ENCODE results near the gene NONO.
"Not testable (repeated sequence)": the region's sequence is repeated elsewhere in the genome, so short reads cannot be mapped to it uniquely, and the experiment has no call there.

The NONO gene

DNA sequence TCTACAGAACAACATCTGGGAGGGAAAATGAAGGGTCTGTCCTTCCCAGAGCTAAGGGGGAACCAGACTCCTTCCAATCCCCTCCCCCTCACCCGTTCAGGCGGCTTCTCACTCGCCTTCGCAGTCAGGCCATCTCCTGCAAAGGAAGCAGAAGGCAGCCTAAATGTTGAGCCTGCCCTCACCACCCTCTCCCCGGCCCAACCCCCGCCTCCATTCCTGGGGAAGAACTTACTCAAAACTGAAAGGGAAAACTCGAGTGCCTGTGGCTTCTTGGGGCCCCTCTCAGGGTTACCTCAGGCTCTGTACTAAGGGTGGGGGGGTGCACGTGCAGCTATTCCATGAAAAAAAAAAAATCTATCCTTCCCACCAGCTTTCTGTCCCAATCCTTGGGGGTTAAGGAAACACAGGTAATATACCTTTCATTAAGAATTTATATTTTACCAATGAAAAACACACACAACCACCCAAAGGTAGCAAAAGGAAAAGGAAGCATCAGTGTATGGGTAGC lies 31.9 kb upstream of the NONO start:
- no peak for TF ChIP-seq FOXP2 (optimal IDR thresholded peaks at IDR 0.05; ENCODE audit: control extremely low read depth, extremely low read length, insufficient read depth)
- no peak for TF ChIP-seq POLR2AphosphoS5 (IDR thresholded peaks at IDR 0.05; ENCODE audit: borderline replicate concordance, low read depth, low read length)
- TF ChIP-seq EZH2 (IDR thresholded peaks at IDR 0.05) = no peak
- Histone ChIP-seq H3K9ac (ENCODE audit: insufficient read length) (peak overlapping the region; percentile 22), H3K9me3 (ENCODE audit: low read depth, low read length) (no peaks in the 10 kb centered on the region), H3K4me3 (peak overlapping the region; percentile 90), H3K36me3 (ENCODE audit: insufficient read depth, low read length) (peaks cover 40% of the 10 kb centered on the region), H3K27ac (peak overlapping the region; percentile 42; the same call in 1 of the 2 replicates)
- no peak for DNase-seq (ENCODE audit: low read depth, low spot score)

DNA sequence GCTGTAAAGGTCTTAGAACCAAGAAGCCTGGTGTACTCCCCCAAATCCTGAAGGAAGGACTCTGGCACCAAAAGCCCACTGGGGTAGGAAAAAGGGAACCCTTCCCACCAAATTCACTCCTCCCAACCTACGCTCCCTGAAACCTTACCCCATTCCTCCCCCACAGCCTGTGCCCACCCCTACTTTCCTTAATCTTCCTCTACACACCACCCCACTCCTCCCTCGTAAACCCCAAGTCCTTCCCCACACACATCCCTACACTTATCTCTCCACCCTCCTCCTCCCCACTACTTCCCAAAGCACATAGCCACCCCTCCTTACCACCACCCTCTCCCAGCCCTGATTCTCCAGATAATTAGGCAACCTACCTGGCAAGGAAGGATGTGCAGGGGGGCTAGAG lies 31.2 kb upstream of the NONO start:
- DNase-seq (ENCODE audit: low read depth, low spot score) = no peak
- Histone ChIP-seq H3K4me3 (peak overlapping the region; percentile 90), H3K9ac (ENCODE audit: insufficient read length) (peak overlapping the region; percentile 22), H3K27ac (peak overlapping the region; percentile 42; the same call in 1 of the 2 replicates), H3K36me3 (ENCODE audit: insufficient read depth, low read length) (peaks cover 33% of the 10 kb centered on the region), H3K9me3 (ENCODE audit: low read depth, low read length) (no peaks in the 10 kb centered on the region)
- TF ChIP-seq FOXP2 (optimal IDR thresholded peaks at IDR 0.05; ENCODE audit: control extremely low read depth, extremely low read length, insufficient read depth) (no peak), POLR2AphosphoS5 (IDR thresholded peaks at IDR 0.05; ENCODE audit: borderline replicate concordance, low read depth, low read length) (0 out of 2 replicates have a peak, but pooled peaks have one; percentile 17)

DNA sequence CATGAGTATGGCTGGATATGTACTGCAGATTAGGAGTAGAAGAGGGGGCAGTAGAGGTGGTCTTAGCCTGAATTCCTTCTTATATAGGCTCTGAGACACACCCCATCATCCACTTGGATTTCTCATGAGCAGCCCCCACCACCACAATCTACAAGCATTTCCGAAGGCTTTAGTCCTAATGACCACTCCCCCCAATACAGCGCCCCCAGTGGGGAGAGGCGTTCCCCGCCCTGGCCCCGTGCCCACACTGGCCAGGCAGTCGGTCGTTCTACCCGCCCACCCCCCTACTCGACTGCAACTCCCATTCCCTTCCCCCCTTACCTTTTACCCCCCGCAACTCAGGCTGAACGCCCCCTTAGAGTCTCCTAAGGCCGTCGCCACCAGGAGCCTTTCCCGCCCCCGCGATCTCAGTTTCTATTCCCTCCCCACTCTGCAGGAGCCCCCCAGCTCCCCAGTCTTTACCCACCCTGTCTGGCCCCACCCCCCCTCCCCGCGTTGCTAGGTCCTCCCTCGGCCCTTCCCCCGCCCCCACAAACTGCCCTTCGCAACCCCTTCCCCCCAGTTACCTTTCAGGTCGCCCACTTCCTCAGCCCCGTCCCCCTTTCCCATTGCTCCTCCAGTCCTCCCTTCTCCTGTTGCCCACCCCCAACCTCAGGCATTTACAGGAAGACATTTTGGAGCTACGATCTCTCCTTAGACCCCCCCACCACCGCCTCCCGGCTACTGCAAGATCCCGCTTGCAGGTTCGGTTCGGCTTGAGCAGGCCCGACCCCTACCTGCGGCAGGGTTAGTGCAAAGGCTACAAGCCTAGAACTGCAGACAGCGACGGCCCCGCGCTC lies 30.0 kb upstream of the NONO start:
- peak overlapping the region; percentile 64; the same call in 1 of the 2 replicates for H3K27ac ChIP-seq
- DNase-seq (ENCODE audit: low read depth, low spot score) = no peak

DNA sequence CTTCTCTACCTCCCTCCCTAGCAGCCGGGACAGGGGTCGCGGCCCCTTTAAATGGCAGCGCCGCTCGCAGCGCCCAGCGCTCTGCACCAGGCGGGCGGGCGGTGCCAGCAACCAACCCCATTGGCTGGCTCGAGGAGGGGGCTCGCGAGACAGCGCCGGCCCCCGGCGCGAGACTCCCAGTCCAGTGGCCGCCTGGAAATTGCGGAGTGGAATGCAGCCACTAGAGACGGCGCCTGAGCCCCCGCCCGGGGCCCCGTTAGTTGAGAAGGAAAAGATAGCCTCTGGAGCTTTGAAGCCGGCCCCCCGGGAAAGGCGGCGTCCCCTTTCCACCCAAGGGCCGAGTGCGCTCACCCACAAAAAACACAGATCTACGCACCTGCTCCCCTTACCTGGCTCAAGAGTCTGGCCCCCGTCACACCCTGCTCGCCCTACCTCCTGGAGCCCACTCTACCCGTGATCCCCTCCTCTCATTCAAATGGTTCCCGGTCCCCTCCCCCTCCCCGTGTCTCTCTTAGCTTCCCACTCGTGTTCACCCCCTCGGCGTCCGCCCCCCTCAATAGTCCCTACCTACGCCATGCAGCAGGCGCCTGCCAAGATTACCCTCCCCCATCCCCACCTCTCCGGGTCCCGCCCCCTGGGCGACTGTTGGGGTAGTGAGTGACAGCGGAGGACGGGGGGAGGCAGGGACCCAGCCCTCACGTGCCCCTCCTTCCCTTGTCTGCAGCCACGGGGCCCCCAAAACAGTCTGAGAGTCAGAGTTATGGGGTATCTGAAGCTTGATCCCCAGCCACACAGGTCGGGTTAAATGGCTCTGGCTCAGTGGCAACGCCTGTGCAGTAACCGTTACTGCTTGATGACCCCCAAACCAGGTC lies 29.1 kb upstream of the NONO start, which contains the start of gene ZMYM3:
Gene ZMYM3, minus strand, starts transcription at position 49 of the 872 bp plus-strand sequence. CDS start 885 bp downstream, outside the sequence.
- peak within 1 kb of the TSS; percentile 80 for H3K27ac ChIP-seq
- TF ChIP-seq EZH2 (IDR thresholded peaks at IDR 0.05) = no peak
- TF ChIP-seq POLR2AphosphoS5 (IDR thresholded peaks at IDR 0.05; ENCODE audit: borderline replicate concordance, low read depth, low read length) = peak; percentile 52

More for the DNA sequence above, 30.0 kb upstream of the NONO start:
- TF ChIP-seq POLR2AphosphoS5 (IDR thresholded peaks at IDR 0.05; ENCODE audit: borderline replicate concordance, low read depth, low read length) = no peak
- no peak for TF ChIP-seq EZH2 (IDR thresholded peaks at IDR 0.05)
- TF ChIP-seq FOXP2 (optimal IDR thresholded peaks at IDR 0.05; ENCODE audit: control extremely low read depth, extremely low read length, insufficient read depth) = no peak
- H3K4me3 ChIP-seq = peak overlapping the region; percentile 90
- H3K9me3 ChIP-seq (ENCODE audit: low read depth, low read length) = no peaks in the 10 kb centered on the region
- H3K36me3 ChIP-seq (ENCODE audit: insufficient read depth, low read length) = peaks cover 21% of the 10 kb centered on the region
- H3K9ac ChIP-seq (ENCODE audit: insufficient read length) = peak overlapping the region; percentile 86

DNA sequence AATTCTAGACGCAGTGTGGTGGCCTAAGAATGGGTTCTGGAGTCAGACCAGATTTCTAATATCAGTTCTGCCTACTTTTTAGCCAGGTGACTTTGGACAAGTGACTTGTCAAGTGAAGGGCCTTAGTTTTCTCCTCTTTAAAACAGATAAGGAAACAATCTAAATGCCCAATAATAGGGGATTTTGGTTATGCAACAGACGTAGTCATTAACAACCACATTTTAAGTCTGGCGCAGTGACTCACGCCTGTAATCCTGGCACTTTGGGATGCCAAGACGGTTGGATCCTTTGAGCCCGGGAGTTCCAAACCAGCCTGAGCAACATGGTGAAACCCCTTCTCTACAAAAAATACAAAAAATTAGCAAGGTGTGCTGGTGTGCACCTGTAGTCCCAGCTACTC lies 27.4 kb upstream of the NONO start:
- H3K36me3 ChIP-seq (ENCODE audit: insufficient read depth, low read length) = no peaks in the 10 kb centered on the region; the same call in 1 of the 2 replicates
- H3K4me3 ChIP-seq = no peak overlapping the region
- TF ChIP-seq EZH2 (IDR thresholded peaks at IDR 0.05) = no peak
- DNase-seq (ENCODE audit: low read depth, low spot score) = no peak
- H3K9me3 ChIP-seq (ENCODE audit: low read depth, low read length) = no peaks in the 10 kb centered on the region
- no peak overlapping the region for H3K27ac ChIP-seq
- H3K9ac ChIP-seq (ENCODE audit: insufficient read length) = no peak overlapping the region

More for the DNA sequence above, 29.1 kb upstream of the NONO start, which contains the start of gene ZMYM3:
- Histone ChIP-seq H3K4me3 (peak within 1 kb of the TSS; percentile 90), H3K9me3 (ENCODE audit: low read depth, low read length) (no peaks in the 10 kb centered on the region), H3K36me3 (ENCODE audit: insufficient read depth, low read length) (peaks cover 15% of the 10 kb centered on the region), H3K9ac (ENCODE audit: insufficient read length) (peak within 1 kb of the TSS; percentile 86)
- no peak for DNase-seq (ENCODE audit: low read depth, low spot score)

DNA sequence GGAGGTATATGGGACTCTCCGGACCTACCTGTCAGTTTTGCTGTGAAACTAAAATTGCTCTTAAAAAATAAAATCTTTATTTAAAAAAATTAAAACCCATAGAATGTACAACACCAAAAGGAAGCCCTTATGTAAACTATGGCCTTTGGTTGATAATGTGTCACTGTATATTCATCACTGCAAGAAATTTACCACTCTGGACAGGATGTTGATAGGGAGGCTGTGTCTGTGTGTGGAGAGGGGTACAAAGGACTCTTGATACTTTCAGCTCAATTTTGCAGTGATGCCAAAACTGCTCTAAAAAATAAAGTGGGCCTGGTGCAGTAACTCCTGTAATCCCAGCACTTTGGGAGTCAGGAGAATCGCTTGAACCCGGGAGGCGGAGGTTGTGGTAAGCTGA lies 26.6 kb upstream of the NONO start:
- no peak for TF ChIP-seq EZH2 (IDR thresholded peaks at IDR 0.05)
- TF ChIP-seq POLR2AphosphoS5 (IDR thresholded peaks at IDR 0.05; ENCODE audit: borderline replicate concordance, low read depth, low read length) = no peak
- TF ChIP-seq FOXP2 (optimal IDR thresholded peaks at IDR 0.05; ENCODE audit: control extremely low read depth, extremely low read length, insufficient read depth) = no peak
- Histone ChIP-seq H3K36me3 (ENCODE audit: insufficient read depth, low read length) (no peaks in the 10 kb centered on the region), H3K9ac (ENCODE audit: insufficient read length) (no peak overlapping the region), H3K9me3 (ENCODE audit: low read depth, low read length) (no peaks in the 10 kb centered on the region), H3K4me3 (no peak overlapping the region), H3K27ac (no peak overlapping the region)
- no peak for DNase-seq (ENCODE audit: low read depth, low spot score)

DNA sequence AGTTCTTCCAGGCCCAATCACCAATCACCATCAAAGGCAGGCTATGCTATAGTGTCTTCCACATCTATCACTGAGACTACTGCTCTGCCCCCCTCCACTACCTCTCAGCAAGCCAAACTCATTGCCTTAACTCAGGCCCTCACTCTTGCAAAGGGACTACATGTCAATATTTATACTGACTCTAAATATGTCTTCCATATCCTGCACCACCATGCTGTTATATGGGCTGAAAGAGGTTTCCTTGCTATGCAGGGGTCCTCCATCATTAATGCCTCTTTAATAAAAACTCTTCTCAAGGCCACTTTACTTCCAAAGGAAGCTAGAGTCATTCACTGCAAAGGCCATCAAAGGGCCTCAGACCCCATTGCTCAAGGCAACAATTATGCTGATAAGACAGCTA lies 14.8 kb upstream of the NONO start:
- not testable (repeated sequence) for H3K9ac ChIP-seq (ENCODE audit: insufficient read length); H3K9me3 ChIP-seq (ENCODE audit: low read depth, low read length); DNase-seq (ENCODE audit: low read depth, low spot score); H3K27ac ChIP-seq; H3K4me3 ChIP-seq; H3K36me3 ChIP-seq (ENCODE audit: insufficient read depth, low read length)

DNA sequence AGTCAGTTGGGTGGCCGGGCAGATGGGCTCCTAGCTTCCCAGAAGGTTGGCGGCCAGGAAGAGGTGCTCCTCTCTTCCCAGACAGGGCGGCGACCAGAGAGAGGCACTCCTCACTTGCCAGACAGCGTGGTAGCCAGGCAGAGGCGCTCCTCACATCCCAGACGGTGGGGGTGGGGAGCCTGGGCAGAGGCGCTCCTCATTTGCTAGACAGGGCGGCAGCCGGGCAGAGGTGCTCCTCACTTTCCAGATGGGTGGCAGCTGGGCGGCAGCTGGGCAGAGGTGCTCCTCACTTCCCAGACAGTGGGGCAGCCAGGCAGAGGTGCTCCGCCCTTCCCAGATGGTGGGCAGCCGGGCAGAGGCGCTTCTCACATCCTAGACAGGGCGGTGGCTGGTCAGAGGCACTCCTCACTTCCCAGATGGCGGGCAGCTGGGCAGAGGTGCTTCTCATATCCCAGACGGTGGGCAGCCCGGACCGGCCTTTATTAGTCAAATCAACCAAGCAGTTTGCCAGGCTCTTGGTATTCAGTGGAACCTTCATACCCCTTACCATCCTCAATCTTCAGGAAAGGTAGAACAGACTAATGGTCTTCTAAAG lies 13.5 kb upstream of the NONO start:
- TF ChIP-seq POLR2AphosphoS5 (IDR thresholded peaks at IDR 0.05; ENCODE audit: borderline replicate concordance, low read depth, low read length) (no peak), FOXP2 (optimal IDR thresholded peaks at IDR 0.05; ENCODE audit: control extremely low read depth, extremely low read length, insufficient read depth) (no peak), EZH2 (IDR thresholded peaks at IDR 0.05) (no peak)
- Histone ChIP-seq H3K9me3 (ENCODE audit: low read depth, low read length) (no peaks in the 10 kb centered on the region), H3K9ac (ENCODE audit: insufficient read length) (no peak overlapping the region), H3K4me3 (no peak overlapping the region), H3K36me3 (ENCODE audit: insufficient read depth, low read length) (no peaks in the 10 kb centered on the region), H3K27ac (no peak overlapping the region)
- no peak for DNase-seq (ENCODE audit: low read depth, low spot score)

DNA sequence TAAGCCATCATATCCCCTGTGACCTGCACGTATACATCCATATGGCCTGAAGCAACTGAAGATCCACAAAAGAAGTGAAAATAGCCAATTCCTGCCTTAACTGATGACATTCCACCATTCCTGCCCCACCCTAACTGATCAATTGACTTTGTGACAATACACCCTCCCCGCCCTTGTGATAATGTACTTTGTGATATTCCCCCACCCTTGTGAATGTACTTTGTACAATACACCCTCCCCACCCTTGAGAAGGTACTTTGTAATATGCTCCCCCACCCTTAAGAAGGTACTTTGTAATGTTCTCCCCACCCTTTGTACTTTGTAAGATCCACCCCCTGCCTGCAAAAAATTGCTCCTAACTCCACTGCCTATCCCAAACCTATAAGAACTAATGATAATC lies 11.1 kb upstream of the NONO start:
- H3K27ac ChIP-seq; H3K9me3 ChIP-seq (ENCODE audit: low read depth, low read length); H3K36me3 ChIP-seq (ENCODE audit: insufficient read depth, low read length); DNase-seq (ENCODE audit: low read depth, low spot score); H3K9ac ChIP-seq (ENCODE audit: insufficient read length); H3K4me3 ChIP-seq: not testable (repeated sequence)

DNA sequence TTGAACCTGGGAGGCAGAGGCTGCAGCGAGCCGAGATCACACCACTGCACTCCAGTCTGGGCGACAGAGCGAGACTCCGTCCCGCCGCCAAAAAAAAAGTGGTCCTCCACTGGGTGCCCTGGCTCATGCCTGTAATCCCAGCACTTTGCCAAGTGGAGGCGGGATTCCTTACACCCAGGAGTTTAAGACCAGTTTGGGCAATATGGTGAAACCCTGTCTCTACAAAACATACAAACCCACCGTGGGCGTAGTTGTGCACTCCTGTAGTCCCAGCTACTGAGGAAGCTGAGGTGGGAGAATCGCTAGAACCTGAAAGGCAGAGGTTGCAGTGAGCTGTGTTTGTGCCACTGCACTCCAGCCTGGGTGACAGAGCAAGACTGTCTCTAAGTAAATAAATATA lies 2.1 kb upstream of the NONO start:
- not testable (repeated sequence) for H3K9ac ChIP-seq (ENCODE audit: insufficient read length); H3K4me3 ChIP-seq; H3K9me3 ChIP-seq (ENCODE audit: low read depth, low read length); DNase-seq (ENCODE audit: low read depth, low spot score); H3K27ac ChIP-seq
- peaks cover 18% of the 10 kb centered on the region for H3K36me3 ChIP-seq (ENCODE audit: insufficient read depth, low read length)

Data from SK-N-MC (cell line).